Measurements from ENCODE around the gene REN. TPM values are rescaled to one million over a fixed set of nuclear protein-coding genes. Genes with fewer than 3 reads are reported as not detected.

Gene REN
- total and polyA plus RNA-seq, 2 donors (not counting 3 experiments of a cell fraction or from before 2014, with no cell fraction given) = 0.11 TPM; not detected in 1

DNA sequence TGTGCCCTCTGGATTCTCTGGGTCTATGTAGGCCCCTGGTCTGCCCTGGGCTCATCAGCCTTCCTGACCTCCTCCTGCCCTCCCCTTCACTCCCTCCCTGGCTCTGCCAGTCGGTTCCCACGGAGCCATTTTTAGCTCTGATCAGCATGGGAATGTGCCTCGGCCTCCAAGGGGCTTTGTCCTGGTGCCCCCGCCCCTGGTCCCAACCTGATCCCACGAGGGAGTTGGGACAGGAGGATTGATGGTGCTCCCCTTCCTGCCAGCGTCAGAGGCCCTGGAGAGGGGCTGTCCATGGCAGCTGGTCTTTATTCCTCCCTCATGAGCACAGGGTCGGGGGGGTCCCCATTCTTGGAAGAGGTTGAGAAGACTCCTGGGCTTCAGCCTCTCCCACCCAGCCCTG is 39.2 kb downstream of the REN start:
- Histone ChIP-seq H3K79me2 (ENCODE audit: control insufficient read depth, insufficient read depth, low read length) (no peaks in the 10 kb centered on the region), H3K4me3 (replicated peaks in 1 of 3; ENCODE audit: insufficient read depth in 1 of 3, low read depth in 1 of 3, low read length in 3 of 3) (no peak overlapping the region), H3K9me1 (replicated peaks; ENCODE audit: control insufficient read depth, extremely low read depth, insufficient read depth, low read length) (no peaks in the 10 kb centered on the region), H3K27ac (ENCODE audit: insufficient read depth, low read depth, low read length) (no peak overlapping the region), H3K9me3 (replicated peaks; ENCODE audit: control insufficient read depth, insufficient read depth, low read length) (no peaks in the 10 kb centered on the region), H2AFZ (ENCODE audit: low read depth, low read length) (no peak overlapping the region), H3K4me1 (ENCODE audit: control insufficient read depth, extremely low read depth, insufficient read depth, low read length) (peaks cover 26% of the 10 kb centered on the region), H3K9ac (replicated peaks; ENCODE audit: extremely low read depth, insufficient read depth, low read length) (no peak overlapping the region), H4K20me1 (replicated peaks; ENCODE audit: control insufficient read depth, extremely low read depth, insufficient read depth, low read length) (no peaks in the 10 kb centered on the region), H3K27me3 (ENCODE audit: control insufficient read depth in 2 of 2, insufficient read depth in 2 of 2, low read length in 2 of 2) (no peaks in the 10 kb centered on the region), H3K36me3 (ENCODE audit: control insufficient read depth in 2 of 2, extremely low read depth in 1 of 2, insufficient read depth in 2 of 2, low read length in 2 of 2) (peaks cover 0 to 32% of the 10 kb centered on the region in 2 experiments), H3K4me2 (ENCODE audit: insufficient read depth, low read length) (no peak overlapping the region)
- intact Hi-C loops (cut with micrococcal nuclease) = loop anchor here (1.0 to 10.0 kb wide), 7 partner anchors 19 to 500 kb away; partner anchors contain the start of genes ATP2B4 and SNRPE
- no peak for TF ChIP-seq POLR2AphosphoS5 (IDR thresholded peaks at IDR 0.05; ENCODE audit: insufficient read depth, low read depth, low read length)
- no peak for TF ChIP-seq POLR2A (IDR thresholded peaks at IDR 0.05; ENCODE audit: low read depth, low read length)
- TF ChIP-seq FOS (IDR thresholded peaks at IDR 0.05; ENCODE audit: borderline replicate concordance, insufficient read depth, low read length) = no peak
- TF ChIP-seq, protein P1, sequence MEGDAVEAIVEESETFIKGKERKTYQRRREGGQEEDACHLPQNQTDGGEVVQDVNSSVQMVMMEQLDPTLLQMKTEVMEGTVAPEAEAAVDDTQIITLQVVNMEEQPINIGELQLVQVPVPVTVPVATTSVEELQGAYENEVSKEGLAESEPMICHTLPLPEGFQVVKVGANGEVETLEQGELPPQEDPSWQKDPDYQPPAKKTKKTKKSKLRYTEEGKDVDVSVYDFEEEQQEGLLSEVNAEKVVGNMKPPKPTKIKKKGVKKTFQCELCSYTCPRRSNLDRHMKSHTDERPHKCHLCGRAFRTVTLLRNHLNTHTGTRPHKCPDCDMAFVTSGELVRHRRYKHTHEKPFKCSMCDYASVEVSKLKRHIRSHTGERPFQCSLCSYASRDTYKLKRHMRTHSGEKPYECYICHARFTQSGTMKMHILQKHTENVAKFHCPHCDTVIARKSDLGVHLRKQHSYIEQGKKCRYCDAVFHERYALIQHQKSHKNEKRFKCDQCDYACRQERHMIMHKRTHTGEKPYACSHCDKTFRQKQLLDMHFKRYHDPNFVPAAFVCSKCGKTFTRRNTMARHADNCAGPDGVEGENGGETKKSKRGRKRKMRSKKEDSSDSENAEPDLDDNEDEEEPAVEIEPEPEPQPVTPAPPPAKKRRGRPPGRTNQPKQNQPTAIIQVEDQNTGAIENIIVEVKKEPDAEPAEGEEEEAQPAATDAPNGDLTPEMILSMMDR (IDR thresholded peaks at IDR 0.05; ENCODE audit: extremely low read depth in 1 of 2, insufficient read depth in 1 of 2, low read depth in 1 of 2, low read length in 2 of 2) = no peak
- TF ChIP-seq EZH2 (IDR thresholded peaks at IDR 0.05; ENCODE audit: borderline replicate concordance, low read depth, low read length, severe bottlenecking) = no peak
- no peak for TF ChIP-seq GATA2 (IDR thresholded peaks at IDR 0.05; ENCODE audit: insufficient read depth, insufficient read length, low read depth, low read length)
- TF ChIP-seq JUN (IDR thresholded peaks at IDR 0.05; ENCODE audit: borderline replicate concordance, insufficient read depth, insufficient read length, low read depth) = no peak
- TF ChIP-seq, protein P2, sequence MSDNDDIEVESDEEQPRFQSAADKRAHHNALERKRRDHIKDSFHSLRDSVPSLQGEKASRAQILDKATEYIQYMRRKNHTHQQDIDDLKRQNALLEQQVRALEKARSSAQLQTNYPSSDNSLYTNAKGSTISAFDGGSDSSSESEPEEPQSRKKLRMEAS (IDR thresholded peaks at IDR 0.05; ENCODE audit: insufficient read depth, insufficient read length) = no peak
- TF ChIP-seq MYC (IDR thresholded peaks at IDR 0.05; ENCODE audit: low read depth, low read length) = no peak
- BruUV-seq (replicated peaks) = TSS peak; percentile 49
- CTCF ChIA-PET = interaction anchor here (1.0 to 19.0 kb wide), 10 partner anchors 13 to 261 kb away, joined by 3 to 903 read pairs (median 10); partner anchors contain the start of genes ETNK2, SNRPE and SOX13
- FAIRE-seq (no peak), DNase-seq (ENCODE audit: low read depth, low spot score) (no peak)
- POLR2A ChIA-PET = interaction anchor here (1.0 kb wide), 1 partner anchor 256 kb away, joined by 5 read pairs; no protein-coding TSS in a partner anchor
- dilution Hi-C loops (cut with MboI; ENCODE audit: extremely low pct_ligation_motif_present, low sequenced_read_pairs) = loop anchor here (25.0 kb wide), 1 partner anchor 265 kb away; the partner anchor contains the start of gene SNRPE

Measured in endothelial cell of umbilical vein (primary cell).